ENCODE data around the gene COX7B2. TPM values are rescaled to one million over a fixed set of nuclear protein-coding genes. Genes with fewer than 3 reads are reported as not detected.

The COX7B2 gene
- total and polyA plus RNA-seq, 10 of the 15 experiments (the other 5 are each of a cell fraction or from before 2014, with no cell fraction given) = not detected

DNA sequence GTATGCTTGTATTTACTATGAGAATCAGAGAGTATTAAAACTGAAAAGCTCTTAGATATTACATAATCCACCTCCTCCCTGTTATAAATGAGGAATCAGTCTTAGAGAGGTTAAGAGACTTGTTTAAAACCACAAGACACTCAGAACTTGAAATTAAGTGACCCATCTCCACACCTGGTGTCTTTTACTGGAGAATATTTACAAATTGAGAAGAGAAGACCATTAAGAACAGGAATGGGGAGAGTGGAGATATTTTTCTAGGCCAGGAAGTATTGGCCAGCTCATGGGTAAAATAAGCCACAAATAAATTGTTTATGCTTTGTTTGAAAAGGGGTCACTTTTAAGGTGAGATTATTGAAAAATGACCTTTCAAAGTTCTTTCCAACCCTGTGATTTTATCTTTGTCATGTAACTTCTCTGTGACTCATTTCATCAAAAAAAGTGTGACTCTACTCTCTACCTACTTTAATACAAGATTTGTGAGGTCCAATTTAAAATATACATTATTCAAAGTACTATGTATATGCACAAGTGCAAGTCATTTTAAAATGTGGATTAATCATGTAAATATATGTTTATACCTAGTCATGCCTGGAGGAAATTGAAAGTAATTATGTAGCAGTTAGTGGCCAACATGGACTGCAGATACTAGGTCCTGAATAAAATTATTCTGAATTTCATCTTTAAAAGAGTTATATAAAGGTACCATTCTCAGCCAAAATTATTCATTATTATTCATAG is 15.9 kb upstream of the COX7B2 start:
- ATAC-seq (peak; percentile 36), FAIRE-seq (no peak)
- RAD21 ChIA-PET (ENCODE audit: unreplicated experiment) = no interaction called here

More for the DNA sequence above, 15.9 kb upstream of the COX7B2 start:
- H3K4me1 ChIP-seq (ENCODE audit: control insufficient read depth, insufficient read depth, low read length) = no peaks in the 10 kb centered on the region
- H3K9me3 ChIP-seq (replicated peaks; ENCODE audit: control insufficient read depth, insufficient read depth, low read length) = no peaks in the 10 kb centered on the region
- H3K79me2 ChIP-seq (ENCODE audit: control insufficient read depth, insufficient read depth, low read length) = no peaks in the 10 kb centered on the region
- intact Hi-C loops (cut with micrococcal nuclease; ENCODE audit: unreplicated experiment) = no loop called here
- ChIA-PET POLR2A (no interaction called here), CTCF (interaction anchor here (1.0 kb wide), 1 partner anchor 108 kb away, joined by 3 read pairs; no protein-coding TSS in a partner anchor), SMC1A (ENCODE audit: uncharacterized antibody, unreplicated experiment) (interaction anchor here (1.6 kb wide), 1 partner anchor 9 kb away, joined by 4 read pairs; no protein-coding TSS in a partner anchor)
- no peak overlapping the region for H3K27ac ChIP-seq (ENCODE audit: control insufficient read depth, insufficient read depth)
- H3K4me3 ChIP-seq = no peak overlapping the region
- DNase-seq (ENCODE audit: low read depth, low spot score) = no peak
- H2AFZ ChIP-seq (ENCODE audit: control insufficient read depth, low read depth, low read length) = no peak overlapping the region
- no TSS peak for BruUV-seq (replicated peaks)
- H3K9ac ChIP-seq (ENCODE audit: control insufficient read depth, insufficient read depth, low read length) = no peak overlapping the region
- in situ Hi-C loops (cut with MboI) = no loop called here
- no peaks in the 10 kb centered on the region for H3K36me3 ChIP-seq (ENCODE audit: control insufficient read depth in 2 of 2, insufficient read depth in 2 of 2, low read length in 1 of 2)
- H3K4me2 ChIP-seq (ENCODE audit: control insufficient read depth, insufficient read depth) = no peak overlapping the region
- no peaks in the 10 kb centered on the region for H3K27me3 ChIP-seq (replicated peaks in 1 of 2; ENCODE audit: control insufficient read depth in 2 of 2, insufficient read depth in 2 of 2, low read length in 1 of 2)
- TF ChIP-seq BMI1 (IDR thresholded peaks at IDR 0.05; ENCODE audit: borderline replicate concordance) (no peak), STAT1 (conservative IDR thresholded peaks at IDR 0.05) (no peak), RUNX3 (IDR thresholded peaks at IDR 0.05; ENCODE audit: low read length) (peak; percentile 75), JUNB (IDR thresholded peaks at IDR 0.05) (peak; percentile 30; the same call in 1 of the 2 replicates), NFIC (IDR thresholded peaks at IDR 0.05; ENCODE audit: low read depth, low read length) (peak; percentile 54; the same call in 1 of the 2 replicates), NR2F1 (conservative IDR thresholded peaks at IDR 0.05) (peak; percentile 47; the same call in 1 of the 2 replicates), MTA3 (IDR thresholded peaks at IDR 0.05; ENCODE audit: borderline replicate concordance, low read length) (no peak)
- TF ChIP-seq, protein P1, sequence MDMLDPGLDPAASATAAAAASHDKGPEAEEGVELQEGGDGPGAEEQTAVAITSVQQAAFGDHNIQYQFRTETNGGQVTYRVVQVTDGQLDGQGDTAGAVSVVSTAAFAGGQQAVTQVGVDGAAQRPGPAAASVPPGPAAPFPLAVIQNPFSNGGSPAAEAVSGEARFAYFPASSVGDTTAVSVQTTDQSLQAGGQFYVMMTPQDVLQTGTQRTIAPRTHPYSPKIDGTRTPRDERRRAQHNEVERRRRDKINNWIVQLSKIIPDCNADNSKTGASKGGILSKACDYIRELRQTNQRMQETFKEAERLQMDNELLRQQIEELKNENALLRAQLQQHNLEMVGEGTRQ (IDR thresholded peaks at IDR 0.05; ENCODE audit: borderline replicate concordance, low read depth, low read length) = no peak
- TF ChIP-seq, protein P2, sequence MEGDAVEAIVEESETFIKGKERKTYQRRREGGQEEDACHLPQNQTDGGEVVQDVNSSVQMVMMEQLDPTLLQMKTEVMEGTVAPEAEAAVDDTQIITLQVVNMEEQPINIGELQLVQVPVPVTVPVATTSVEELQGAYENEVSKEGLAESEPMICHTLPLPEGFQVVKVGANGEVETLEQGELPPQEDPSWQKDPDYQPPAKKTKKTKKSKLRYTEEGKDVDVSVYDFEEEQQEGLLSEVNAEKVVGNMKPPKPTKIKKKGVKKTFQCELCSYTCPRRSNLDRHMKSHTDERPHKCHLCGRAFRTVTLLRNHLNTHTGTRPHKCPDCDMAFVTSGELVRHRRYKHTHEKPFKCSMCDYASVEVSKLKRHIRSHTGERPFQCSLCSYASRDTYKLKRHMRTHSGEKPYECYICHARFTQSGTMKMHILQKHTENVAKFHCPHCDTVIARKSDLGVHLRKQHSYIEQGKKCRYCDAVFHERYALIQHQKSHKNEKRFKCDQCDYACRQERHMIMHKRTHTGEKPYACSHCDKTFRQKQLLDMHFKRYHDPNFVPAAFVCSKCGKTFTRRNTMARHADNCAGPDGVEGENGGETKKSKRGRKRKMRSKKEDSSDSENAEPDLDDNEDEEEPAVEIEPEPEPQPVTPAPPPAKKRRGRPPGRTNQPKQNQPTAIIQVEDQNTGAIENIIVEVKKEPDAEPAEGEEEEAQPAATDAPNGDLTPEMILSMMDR (IDR thresholded peaks at IDR 0.05 in 2 of 3, conservative IDR thresholded peaks at IDR 0.05 in 1 of 3; ENCODE audit: control insufficient read depth in 2 of 3, extremely low read depth in 1 of 3, insufficient read depth in 1 of 3, low read depth in 3 of 3, low read length in 3 of 3) = no peak
- H4K20me1 ChIP-seq (ENCODE audit: control insufficient read depth, insufficient read depth) = no peaks in the 10 kb centered on the region
